SKM-1 treated with dmso at 0.1 percent for 144 hours (cell line): Measurements from ENCODE around the gene MRGPRD.

ENCODE experiments used
- DNase-seq: peaks from one replicate; lab custom pipeline; 2025; ENCODE audit not compliant: unreplicated experiment; lab: John Stamatoyannopoulos, UW

MRGPRD gene

DNA sequence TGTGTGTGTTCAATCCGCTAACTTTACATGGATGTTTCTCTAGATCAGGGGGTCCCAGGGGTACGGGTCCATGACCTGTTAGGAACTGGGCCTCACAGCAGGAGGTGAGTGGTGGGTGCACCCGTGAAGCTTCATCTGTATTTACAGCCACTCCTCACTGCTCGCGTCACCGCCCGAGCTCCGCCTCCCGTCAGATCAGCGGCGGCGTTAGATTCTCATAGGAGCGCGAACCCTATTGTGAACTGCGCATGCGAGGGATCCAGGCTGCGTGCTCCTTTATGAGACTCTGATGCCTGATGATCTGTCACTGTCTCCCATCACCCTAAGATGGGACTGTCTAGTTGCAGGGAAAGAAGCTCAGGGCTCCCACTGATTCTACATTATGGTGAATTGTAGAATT, 31.9 kb downstream of the MRGPRD start:
- DNase-seq = no peak

DNA sequence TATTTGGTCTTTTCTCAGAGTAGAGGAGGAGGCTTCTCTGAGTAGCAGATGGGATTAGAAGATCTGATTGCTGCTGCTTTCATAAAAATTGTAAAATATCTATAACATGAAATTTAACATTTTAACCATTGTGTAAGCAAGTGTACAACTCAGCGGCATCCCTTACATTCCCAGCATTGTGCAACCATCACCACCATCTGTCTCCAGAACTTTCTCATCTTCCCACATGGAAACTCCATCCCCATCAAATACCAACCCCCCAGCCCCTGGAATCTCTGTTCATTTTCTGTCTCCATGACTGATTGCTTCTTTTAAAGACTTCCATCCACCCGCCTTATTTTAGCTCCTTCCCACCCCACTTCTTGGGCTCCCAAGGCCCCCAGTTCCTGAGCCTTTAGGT, 32.3 kb downstream of the MRGPRD start:
- no peak for DNase-seq

DNA sequence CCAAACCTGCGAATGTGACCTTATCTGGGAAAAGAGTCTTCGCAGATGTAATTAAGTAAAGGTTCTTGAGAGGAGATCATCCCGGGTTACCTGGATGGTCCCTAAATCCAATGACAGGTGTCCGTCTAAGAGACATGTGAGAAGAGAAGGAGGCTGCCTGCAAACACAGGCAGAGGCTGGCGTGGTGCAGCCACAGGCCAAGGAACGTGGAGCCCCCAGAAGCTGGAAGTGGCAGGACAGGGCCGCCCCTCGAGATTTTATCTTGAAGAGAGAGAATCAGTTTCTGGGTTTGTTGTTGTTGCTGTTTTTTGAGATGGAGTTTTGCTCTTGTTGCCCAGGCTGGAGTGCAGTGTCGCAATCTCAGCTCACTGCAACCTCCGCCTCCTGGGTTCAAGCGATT, 33.6 kb downstream of the MRGPRD start:
- no peak for DNase-seq

GRCh38 chr11:68946416-68947090, 34.2 kb downstream of the MRGPRD start:
- DNase-seq = no peak

- DNase-seq = no peak
Observed at GRCh38 chr11:68942751-68943271, 38.0 kb downstream of the MRGPRD start.

DNA sequence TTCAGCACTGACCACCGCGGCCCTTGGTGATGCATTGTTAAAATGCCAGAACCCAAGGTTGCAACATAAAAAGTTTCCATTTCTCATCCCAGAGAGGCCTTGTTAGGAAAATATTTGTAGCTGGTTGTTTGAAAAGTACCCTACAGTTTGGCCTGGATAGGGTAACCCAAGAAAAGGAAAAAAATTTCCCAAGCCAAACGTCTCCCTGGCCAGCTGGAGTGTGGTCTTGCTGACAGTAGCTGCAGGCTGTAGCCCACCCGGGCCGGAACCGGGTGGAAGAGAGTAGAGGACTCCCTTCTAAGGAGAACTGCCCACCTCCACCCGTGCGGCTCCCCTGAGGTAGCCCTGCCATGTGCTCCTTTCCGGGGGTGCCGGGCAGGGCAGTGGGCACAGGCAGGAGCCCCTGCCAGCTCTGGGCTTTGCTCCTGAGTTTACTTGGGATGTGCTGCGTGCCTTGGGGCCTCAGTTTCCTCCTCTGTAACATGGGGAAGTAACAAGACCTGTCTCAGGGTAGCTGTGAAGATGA, 38.6 kb downstream of the MRGPRD start:
- DNase-seq = no peak

GRCh38 chr11:68941324-68942094, 39.3 kb downstream of the MRGPRD start:
- no peak for DNase-seq

- DNase-seq = no peak
Observed at GRCh38 chr11:68940651-68941323, 40.0 kb downstream of the MRGPRD start.

DNA sequence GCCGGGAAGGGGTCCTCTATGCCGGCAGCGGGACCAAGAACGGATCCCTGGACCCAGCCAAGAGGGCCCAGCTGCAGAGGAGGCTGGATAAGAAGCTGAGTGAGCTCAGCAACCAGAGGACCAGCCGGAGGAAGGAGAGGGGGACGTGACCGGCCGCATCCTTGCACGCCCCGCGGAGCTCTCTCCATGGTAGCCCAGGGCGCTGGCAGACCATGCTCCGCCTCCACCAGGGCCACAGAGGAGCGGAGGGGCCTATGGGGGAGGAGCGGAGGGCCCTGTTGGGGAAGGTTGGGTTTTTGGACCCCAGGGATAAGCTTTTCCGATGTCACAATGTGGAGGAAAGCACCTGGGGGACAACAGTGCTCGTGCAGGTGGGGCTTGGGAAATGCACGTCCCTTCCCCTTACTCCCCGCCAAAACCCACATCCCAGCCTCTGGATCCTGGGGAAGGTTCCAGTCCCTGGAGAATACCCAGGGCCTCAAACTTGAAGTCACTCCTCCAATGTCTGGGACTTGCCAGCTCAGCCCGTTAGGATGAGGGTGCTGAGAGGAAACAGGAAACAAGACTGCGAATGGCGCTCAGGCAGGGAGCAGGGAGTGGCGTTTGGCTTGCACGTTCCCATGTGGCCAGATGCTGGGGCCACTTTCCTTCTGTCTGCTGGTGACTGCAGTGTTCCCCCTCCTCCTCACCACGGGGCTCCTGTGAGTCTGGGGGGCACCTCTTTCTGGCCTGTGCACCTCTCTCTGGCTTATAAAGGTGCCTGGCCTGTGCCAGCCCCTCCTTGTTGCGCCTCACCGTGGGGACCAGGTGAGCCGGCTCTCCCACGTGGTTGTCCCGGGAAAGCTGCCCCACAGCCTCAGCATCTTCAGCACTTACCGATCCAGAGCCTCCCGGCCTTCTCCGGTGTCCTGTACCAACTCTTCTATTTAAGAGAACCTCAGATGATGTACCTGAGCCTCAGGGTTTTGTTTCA, 40.9 kb downstream of the MRGPRD start:
- no peak for DNase-seq

DNA sequence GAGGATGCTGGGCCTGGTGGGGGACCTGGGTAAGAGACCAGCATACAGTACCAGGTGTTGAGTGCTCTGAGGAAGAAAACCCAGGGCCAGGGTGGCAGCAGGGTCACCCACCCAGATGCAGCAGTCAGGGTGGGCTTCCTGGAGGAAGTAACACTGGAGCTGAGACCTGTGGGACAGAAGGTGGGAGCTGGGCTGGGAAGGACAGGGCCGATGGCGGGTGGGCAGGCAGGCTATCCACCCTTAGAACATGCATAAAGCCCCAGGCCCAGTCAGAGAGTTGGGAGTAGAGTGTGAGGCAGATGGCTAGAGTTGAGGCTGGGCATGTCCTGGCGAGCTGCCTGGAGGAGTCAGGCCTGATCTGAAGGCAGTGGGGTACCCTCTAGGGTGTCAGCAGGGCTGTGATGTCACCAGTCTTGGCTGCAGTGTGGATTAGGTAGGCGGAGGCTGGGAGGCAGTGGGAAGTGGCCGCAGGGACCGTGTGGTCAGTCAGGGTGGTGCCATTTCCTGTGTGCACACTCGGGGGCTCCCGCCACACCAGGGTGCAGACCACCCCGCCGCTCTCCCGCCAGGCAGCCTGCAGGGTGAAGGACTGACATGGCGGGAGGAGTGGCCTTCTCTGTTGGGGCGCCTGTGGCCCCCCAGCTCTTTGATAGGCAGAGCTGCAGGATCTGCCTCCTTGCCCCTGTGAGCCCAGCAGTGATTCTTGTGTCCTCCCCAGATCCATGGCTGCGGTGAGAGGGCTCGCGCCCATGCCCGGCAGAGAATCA, 41.8 kb downstream of the MRGPRD start:
- no peak for DNase-seq

GRCh38 chr11:68938088-68938487, 42.7 kb downstream of the MRGPRD start:
- no peak for DNase-seq

- DNase-seq = no peak
Observed at GRCh38 chr11:68936676-68937620, 43.8 kb downstream of the MRGPRD start.

GRCh38 chr11:68936358-68936636, 44.5 kb downstream of the MRGPRD start:
- DNase-seq = no peak

DNA sequence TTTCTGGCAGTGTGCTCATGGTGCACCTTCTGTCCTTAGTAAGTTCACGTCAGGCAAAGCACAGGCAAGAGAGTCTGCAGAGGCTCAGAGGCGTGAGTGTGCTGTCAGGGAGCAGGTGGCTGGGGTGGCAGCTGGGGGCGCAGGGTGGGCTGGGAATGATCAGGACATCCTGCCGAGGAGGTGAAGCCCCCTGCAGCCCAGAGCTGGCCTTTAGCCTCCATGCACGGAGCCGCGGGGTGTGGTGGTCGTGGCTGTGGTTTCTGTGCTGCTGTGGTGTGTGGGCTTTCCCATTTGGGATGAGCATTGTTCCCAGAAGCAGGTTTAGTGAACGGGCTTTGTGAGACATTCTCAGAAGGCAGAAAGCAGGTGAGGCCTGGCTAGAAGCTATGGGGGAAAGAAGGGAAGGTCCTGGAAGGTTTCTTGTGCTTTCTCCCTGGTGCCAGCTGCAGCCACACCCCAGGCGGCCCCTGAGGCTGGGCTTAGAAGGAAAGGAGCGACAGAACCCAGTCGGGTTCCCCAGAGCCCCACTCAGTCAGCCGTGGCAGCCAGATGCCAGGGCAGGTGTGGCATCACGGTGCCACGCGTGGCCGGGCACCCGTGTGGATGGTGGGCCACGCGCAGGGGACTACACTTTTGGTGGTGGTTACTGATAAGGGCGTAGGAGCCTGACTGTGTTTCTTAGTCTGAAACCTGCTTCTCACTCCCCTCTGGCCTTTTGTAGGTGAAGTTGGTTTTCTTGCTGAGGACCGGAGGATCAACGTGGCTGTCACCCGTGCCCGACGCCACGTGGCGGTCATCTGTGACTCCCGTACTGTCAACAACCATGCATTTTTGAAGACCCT, 45.0 kb downstream of the MRGPRD start:
- DNase-seq = no peak

DNA sequence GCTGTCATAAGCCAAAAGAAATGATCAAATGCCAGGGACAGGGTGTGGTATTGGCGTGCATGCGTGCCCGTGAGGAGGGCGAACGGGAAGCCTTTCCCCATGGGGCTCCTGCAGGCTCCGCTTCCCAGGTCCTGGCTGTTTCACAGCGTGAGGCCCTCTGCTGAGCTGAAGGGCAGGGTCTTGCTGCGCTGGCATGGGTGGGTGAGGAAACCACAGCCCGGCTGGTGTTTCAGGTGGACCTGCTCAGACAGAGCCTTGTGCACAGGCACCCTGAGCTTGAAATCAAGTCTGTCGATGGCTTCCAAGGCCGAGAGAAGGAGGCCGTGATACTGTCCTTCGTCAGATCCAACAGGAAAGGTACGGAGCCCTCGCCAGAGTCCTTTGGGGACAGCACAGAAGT, 45.7 kb downstream of the MRGPRD start:
- no peak for DNase-seq

- DNase-seq = no peak
Observed at GRCh38 chr11:68934666-68935065, 46.1 kb downstream of the MRGPRD start.

GRCh38 chr11:68934321-68934645, 46.5 kb downstream of the MRGPRD start:
- DNase-seq = no peak
